IMR-90 (cell line): ENCODE measurements around the gene ADAMTSL2. TPM values are rescaled to one million over a fixed set of nuclear protein-coding genes. Genes with fewer than 3 reads are reported as not detected.

Experiments used
- ATAC-seq: fragments of 200-7000 bp; cut with Tn5 transposase; 2 replicates; pipeline ENCODE4 v1.9.1; 2020; ENCODE audit warnings: low read depth, mild to moderate bottlenecking, moderate library complexity
- BruUV-seq: library from RNA; stranded (reverse); fragments of 400-500 nt; replicated peaks from 2 replicates; lab custom pipeline; 2021; lab: Mats Ljungman, UMichigan
- CTCF ChIA-PET: fragments of 300-600 bp; formaldehyde crosslinking; extraction: SDS; loops from one replicate; lab custom pipeline; 2021; ENCODE audit warnings: antibody characterized with exemption; lab: Yijun Ruan, JAX
- POLR2A ChIA-PET: fragments of 300-600 bp; sonication (Branson Sonifier 250); formaldehyde crosslinking; loops from one replicate; lab custom pipeline; 2022; ENCODE audit warnings: antibody characterized with exemption; ENCODE audit not compliant: unreplicated experiment; lab: Charles Lee
- DNase-seq: peaks from one replicate; pipeline ENCODE4 v3.0.0; 2013
- H2AFZ ChIP-seq: replicated peaks from 2 replicates; pipeline ENCODE3; 2013; ENCODE audit warnings: low read length, mild to moderate bottlenecking; ENCODE audit not compliant: poor library complexity
- H2AK5ac ChIP-seq: 2 replicates; pipeline ENCODE4 v1.6.1; 2013; ENCODE audit warnings: low read depth, low read length, inconsistent platforms
- H2AK9ac ChIP-seq: replicated peaks from 2 replicates; pipeline ENCODE3; 2013; ENCODE audit warnings: mild to moderate bottlenecking, low read depth, low read length, moderate library complexity; ENCODE audit not compliant: poor library complexity
- H2BK120ac ChIP-seq: 2 replicates; pipeline ENCODE4 v1.6.1; 2013; ENCODE audit warnings: low read depth, low read length, inconsistent platforms
- H2BK15ac ChIP-seq: 3 replicates; pipeline ENCODE4 v1.6.1; 2013; ENCODE audit warnings: low read depth, low read length, inconsistent platforms
- H2BK20ac ChIP-seq: 2 replicates; pipeline ENCODE4 v1.6.1; 2013; ENCODE audit warnings: low read depth, mild to moderate bottlenecking, inconsistent platforms, low read length, moderate library complexity
- H2BK5ac ChIP-seq: 2 replicates; pipeline ENCODE4 v1.6.1; 2013; ENCODE audit warnings: mild to moderate bottlenecking, low read depth, low read length, inconsistent platforms; ENCODE audit not compliant: poor library complexity, severe bottlenecking
- H3K14ac ChIP-seq: replicated peaks from 2 replicates; pipeline ENCODE4 v1.6.1; 2013; ENCODE audit warnings: low read depth, low read length, inconsistent platforms
- H3K18ac ChIP-seq: 2 replicates; pipeline ENCODE4 v1.6.1; 2013; ENCODE audit warnings: low read depth, low read length, control low read depth
- H3K23ac ChIP-seq: 2 replicates; pipeline ENCODE4 v1.6.1; 2013; ENCODE audit warnings: low read depth, low read length, inconsistent platforms
- H3K27ac ChIP-seq: 2 replicates; pipeline ENCODE4 v1.5.1; 2013; ENCODE audit warnings: mild to moderate bottlenecking, control low read depth, low read length; ENCODE audit not compliant: insufficient read depth
- H3K27me3 ChIP-seq: 2 replicates; pipeline ENCODE4 v1.6.1; 2013; ENCODE audit warnings: low read length; ENCODE audit not compliant: control insufficient read depth, insufficient read depth
- H3K36me3 ChIP-seq: 2 replicates; pipeline ENCODE4 v1.6.1; 2013; ENCODE audit warnings: low read length, mixed read lengths; ENCODE audit not compliant: control insufficient read depth, insufficient read depth
- H3K4ac ChIP-seq: 2 replicates; pipeline ENCODE4 v1.6.1; 2013; ENCODE audit warnings: low read depth, low read length, inconsistent platforms
- H3K4me1 ChIP-seq: 2 replicates; pipeline ENCODE4 v1.6.1; 2013; ENCODE audit warnings: low read length, mixed read lengths; ENCODE audit not compliant: control insufficient read depth, insufficient read depth
- H3K4me2 ChIP-seq: 2 replicates; pipeline ENCODE4 v1.6.1; 2013; ENCODE audit warnings: low read depth, mild to moderate bottlenecking, control low read depth, low read length, moderate library complexity
- H3K4me3 ChIP-seq: 2 replicates; pipeline ENCODE4 v1.5.1; 2013; ENCODE audit warnings: low read depth, mild to moderate bottlenecking, control low read depth, low read length, moderate library complexity; ENCODE audit not compliant: insufficient read depth
- H3K56ac ChIP-seq: 2 replicates; pipeline ENCODE4 v1.6.1; 2013; ENCODE audit warnings: low read length, inconsistent platforms; ENCODE audit not compliant: insufficient read depth; ENCODE audit errors: extremely low read depth
- H3K79me1 ChIP-seq, 2 experiments: 2 replicates each; pipeline ENCODE4 v1.6.1; 2013; ENCODE audit warnings: low read length in 2 of 2, inconsistent platforms in 1 of 2, low read depth in 1 of 2
- H3K9ac ChIP-seq: 2 replicates; pipeline ENCODE4 v1.6.1; 2013; ENCODE audit warnings: low read depth, low read length, control low read depth
- H3K9me1 ChIP-seq: 2 replicates; pipeline ENCODE4 v1.6.1; 2013; ENCODE audit warnings: low read length, inconsistent platforms; ENCODE audit not compliant: insufficient read depth
- H3K9me3 ChIP-seq: 2 replicates; pipeline ENCODE4 v1.6.1; 2013; ENCODE audit warnings: low read length; ENCODE audit not compliant: control insufficient read depth, insufficient read depth
- H4K20me1 ChIP-seq: 2 replicates; pipeline ENCODE4 v1.6.1; 2013; ENCODE audit warnings: low read length, inconsistent platforms; ENCODE audit not compliant: insufficient read depth
- H4K5ac ChIP-seq: 2 replicates; pipeline ENCODE4 v1.6.1; 2013; ENCODE audit warnings: mild to moderate bottlenecking, low read depth, low read length, control low read depth
- H4K8ac ChIP-seq, 2 experiments: 2 replicates each; pipeline ENCODE4 v1.6.1; 2013; ENCODE audit warnings: low read depth in 2 of 2, low read length in 2 of 2, control low read depth in 1 of 2, inconsistent platforms in 1 of 2
- H4K91ac ChIP-seq: 2 replicates; pipeline ENCODE4 v1.6.1; 2013; ENCODE audit warnings: low read depth, low read length, inconsistent platforms; ENCODE audit not compliant: insufficient read depth
- BHLHE40 ChIP-seq: fragments of 150-350 bp; IDR thresholded peaks from 2 replicates; pipeline ENCODE4 v1.6.1; 2016; ENCODE audit warnings: mild to moderate bottlenecking, low read depth, low read length
- CHD1 ChIP-seq: IDR thresholded peaks from 2 replicates; pipeline ENCODE4 v1.6.1; 2012; ENCODE audit warnings: low read depth, low read length, improper control_type of control experiment
- FOS ChIP-seq: fragments of 150-350 bp; IDR thresholded peaks from 2 replicates; pipeline ENCODE4 v1.6.1; 2016; ENCODE audit warnings: low read depth, low read length
- MAFK ChIP-seq: IDR thresholded peaks from 2 replicates; pipeline ENCODE4 v1.6.1; 2012; ENCODE audit warnings: low read depth, low read length, improper control_type of control experiment
- MAZ ChIP-seq: IDR thresholded peaks from 2 replicates; pipeline ENCODE4 v1.6.1; 2012; ENCODE audit warnings: low read depth, mild to moderate bottlenecking, low read length, improper control_type of control experiment, moderate library complexity, borderline replicate concordance
- NFE2L2 ChIP-seq: fragments of 150-350 bp; IDR thresholded peaks from 2 replicates; pipeline ENCODE4 v1.6.1; 2016; ENCODE audit warnings: low read depth, mild to moderate bottlenecking, low read length
- POLR2A ChIP-seq: IDR thresholded peaks from 2 replicates; pipeline ENCODE4 v1.6.1; 2012; ENCODE audit warnings: mild to moderate bottlenecking, low read depth, low read length
- RFX5 ChIP-seq: IDR thresholded peaks from 2 replicates; pipeline ENCODE4 v1.8.0; 2012; ENCODE audit warnings: low read depth, mild to moderate bottlenecking, low read length, moderate library complexity
- USF2 ChIP-seq: fragments of 150-350 bp; IDR thresholded peaks from 2 replicates; pipeline ENCODE4 v1.6.1; 2017; ENCODE audit warnings: mild to moderate bottlenecking, antibody characterized with exemption, low read length, low read depth
- WGBS, 2 experiments: methylation state at CpG; one replicate each; pipeline versions ENCODE4 v1.1.5 to v1.1.7; 2013; ENCODE audit warnings: missing lambda C conversion rate in 2 of 2; ENCODE audit not compliant: insufficient read length in 1 of 2; ENCODE audit errors: extremely low coverage in 2 of 2; 5-methylcytosine and 5-hydroxymethylcytosine counted together
- dilution Hi-C: fragments of 300-500 bp; cut with HindIII; formaldehyde crosslinking; loops from one replicate; pipeline ENCODE4 v1.14.3; 2018; ENCODE audit warnings: low sequenced_read_pairs; ENCODE audit not compliant: unreplicated experiment
- in situ Hi-C: fragments of 300-500 bp; cut with MboI; formaldehyde crosslinking; loops from 3 replicates; pipeline ENCODE4 v1.14.3; 2019; ENCODE audit warnings: low sequenced_read_pairs, inconsistent platforms, mixed read lengths
- intact Hi-C: fragments of 100-400 bp; cut with micrococcal nuclease; formaldehyde crosslinking; loops from 2 replicates; pipeline ENCODE4 v1.10.0; 2022
- polyA plus RNA-seq, 3 experiments: library from polyadenylated mRNA; depleted of rRNA; stranded (reverse); fragments of >200 nt; gene quantifications; 2 replicates each; pipeline ENCODE4 v1.2.3, GENCODE V29; 2012; ENCODE audit warnings: low replicate concordance in 1 of 3
- total RNA-seq: library from RNA; depleted of rRNA; stranded (reverse); fragments of >200 nt; gene quantifications from 2 replicates; pipeline ENCODE4 v1.2.3, GENCODE V29; 2012
- TF ChIP-seq, protein P1 (sequence below): fragments of 150-350 bp; IDR thresholded peaks from 2 replicates; pipeline ENCODE4 v1.6.1; 2016; ENCODE audit warnings: low read depth, mild to moderate bottlenecking, low read length, moderate library complexity, borderline replicate concordance
- TF ChIP-seq, protein P2 (sequence below): conservative IDR thresholded peaks from 2 replicates; pipeline ENCODE4 v1.5.1; 2012; ENCODE audit warnings: mild to moderate bottlenecking, low read depth, low read length, improper control_type of control experiment

The ADAMTSL2 gene
- total and polyA plus RNA-seq, 2 of the 4 experiments (the other 2 are of a cell fraction): not detected

- H3K9ac ChIP-seq: no peak within 1 kb of the TSS
- H3K27me3 ChIP-seq: peaks cover 82% of the 10 kb centered on the region
- DNase-seq (no peak), ATAC-seq (no peak)
- no TSS peak for BruUV-seq
- WGBS, 2 experiments: 80% methylated on average over 4 of the region's 17 CpGs; no CpG with 5 or more reads in 1 of the 2 experiments
- H3K14ac ChIP-seq: no peak within 1 kb of the TSS
- H3K56ac ChIP-seq: no peak within 1 kb of the TSS
- H4K8ac ChIP-seq: no peak within 1 kb of the TSS
- no peak within 1 kb of the TSS for H2AFZ ChIP-seq
- H3K4me1 ChIP-seq: peaks cover 2% of the 10 kb centered on the region; the same call in 1 of the 2 replicates
- H4K5ac ChIP-seq: no peak within 1 kb of the TSS
- no peak within 1 kb of the TSS for H3K4ac ChIP-seq
- no peak within 1 kb of the TSS for H4K91ac ChIP-seq
- no peak within 1 kb of the TSS for H3K23ac ChIP-seq
- no peaks in the 10 kb centered on the region for H3K79me1 ChIP-seq
- no peak within 1 kb of the TSS for H2BK15ac ChIP-seq
- intact Hi-C loops: no loop called here
- in situ Hi-C loops: no loop called here
- no peak within 1 kb of the TSS for H3K4me3 ChIP-seq
- POLR2A ChIA-PET: no interaction called here
- H3K9me1 ChIP-seq: no peaks in the 10 kb centered on the region
- H2AK5ac ChIP-seq: no peak within 1 kb of the TSS
- H2AK9ac ChIP-seq: no peak within 1 kb of the TSS
- no peak within 1 kb of the TSS for H3K18ac ChIP-seq
- no peak within 1 kb of the TSS for H2BK20ac ChIP-seq
- no peak within 1 kb of the TSS for H3K27ac ChIP-seq
- no peaks in the 10 kb centered on the region for H3K9me3 ChIP-seq
- H3K36me3 ChIP-seq: no peaks in the 10 kb centered on the region
- TF ChIP-seq USF2: no peak
- TF ChIP-seq, protein P1, sequence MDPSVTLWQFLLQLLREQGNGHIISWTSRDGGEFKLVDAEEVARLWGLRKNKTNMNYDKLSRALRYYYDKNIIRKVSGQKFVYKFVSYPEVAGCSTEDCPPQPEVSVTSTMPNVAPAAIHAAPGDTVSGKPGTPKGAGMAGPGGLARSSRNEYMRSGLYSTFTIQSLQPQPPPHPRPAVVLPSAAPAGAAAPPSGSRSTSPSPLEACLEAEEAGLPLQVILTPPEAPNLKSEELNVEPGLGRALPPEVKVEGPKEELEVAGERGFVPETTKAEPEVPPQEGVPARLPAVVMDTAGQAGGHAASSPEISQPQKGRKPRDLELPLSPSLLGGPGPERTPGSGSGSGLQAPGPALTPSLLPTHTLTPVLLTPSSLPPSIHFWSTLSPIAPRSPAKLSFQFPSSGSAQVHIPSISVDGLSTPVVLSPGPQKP: no peak
- TF ChIP-seq MAZ: no peak
- TF ChIP-seq BHLHE40: no peak
- TF ChIP-seq POLR2A: no peak
- TF ChIP-seq MAFK: no peak
- TF ChIP-seq FOS: no peak
- TF ChIP-seq RFX5: no peak
- TF ChIP-seq NFE2L2: no peak
- TF ChIP-seq CHD1: no peak
- TF ChIP-seq, protein P2, sequence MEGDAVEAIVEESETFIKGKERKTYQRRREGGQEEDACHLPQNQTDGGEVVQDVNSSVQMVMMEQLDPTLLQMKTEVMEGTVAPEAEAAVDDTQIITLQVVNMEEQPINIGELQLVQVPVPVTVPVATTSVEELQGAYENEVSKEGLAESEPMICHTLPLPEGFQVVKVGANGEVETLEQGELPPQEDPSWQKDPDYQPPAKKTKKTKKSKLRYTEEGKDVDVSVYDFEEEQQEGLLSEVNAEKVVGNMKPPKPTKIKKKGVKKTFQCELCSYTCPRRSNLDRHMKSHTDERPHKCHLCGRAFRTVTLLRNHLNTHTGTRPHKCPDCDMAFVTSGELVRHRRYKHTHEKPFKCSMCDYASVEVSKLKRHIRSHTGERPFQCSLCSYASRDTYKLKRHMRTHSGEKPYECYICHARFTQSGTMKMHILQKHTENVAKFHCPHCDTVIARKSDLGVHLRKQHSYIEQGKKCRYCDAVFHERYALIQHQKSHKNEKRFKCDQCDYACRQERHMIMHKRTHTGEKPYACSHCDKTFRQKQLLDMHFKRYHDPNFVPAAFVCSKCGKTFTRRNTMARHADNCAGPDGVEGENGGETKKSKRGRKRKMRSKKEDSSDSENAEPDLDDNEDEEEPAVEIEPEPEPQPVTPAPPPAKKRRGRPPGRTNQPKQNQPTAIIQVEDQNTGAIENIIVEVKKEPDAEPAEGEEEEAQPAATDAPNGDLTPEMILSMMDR: no peak
- CTCF ChIA-PET: interaction anchor here (0.6 kb wide), 1 partner anchor 95 kb away, joined by 3 read pairs; no protein-coding TSS in a partner anchor
- no peaks in the 10 kb centered on the region for H4K20me1 ChIP-seq
- no peak within 1 kb of the TSS for H2BK120ac ChIP-seq
- H3K4me2 ChIP-seq: no peak within 1 kb of the TSS
- dilution Hi-C loops: no loop called here
- no peak within 1 kb of the TSS for H2BK5ac ChIP-seq
Observed at GRCh38 chr9:133524679-133525228, 9.8 kb upstream of the ADAMTSL2 start, which contains the start of gene MYMK. MYMK (minus strand) TSS chr9:133524959; CDS start chr9:133524844, 115 bp downstream.
